ENCODE measurements around the gene PCED1A. TPM values are rescaled to one million over a fixed set of nuclear protein-coding genes. Genes with fewer than 3 reads are reported as not detected.

PCED1A gene
- total and polyA plus RNA-seq, 4 donors = 6.8 to 13.4 (median 13.0) TPM

- H3K9me3 ChIP-seq (ENCODE audit: control insufficient read depth in 4 of 4, low read length in 3 of 4) = peaks cover 3 to 9% (median 4%) of the 10 kb centered on the region in 4 donors
- peaks cover 0 to 2% (median 0%) of the 10 kb centered on the region in 4 donors for H3K36me3 ChIP-seq (ENCODE audit: control insufficient read depth in 4 of 4, insufficient read depth in 3 of 4, low read depth in 1 of 4, low read length in 3 of 4)
- 8% methylated on average over 13 of the region's 13 CpGs for WGBS
- H3K9ac ChIP-seq (ENCODE audit: low read depth in 1 of 2, low read length in 2 of 2) = no peak overlapping the region
- TF ChIP-seq GABPA (IDR thresholded peaks at IDR 0.05 in 1 of 2, conservative IDR thresholded peaks at IDR 0.05 in 1 of 2) (no peak), HNF4G (IDR thresholded peaks at IDR 0.05) (no peak), FOXA2 (IDR thresholded peaks at IDR 0.05) (no peak), MAX (IDR thresholded peaks at IDR 0.05) (no peak), ZBTB33 (IDR thresholded peaks at IDR 0.05) (no peak), FOXA1 (IDR thresholded peaks at IDR 0.05) (no peak), HNF4A (conservative IDR thresholded peaks at IDR 0.05) (no peak), RXRA (IDR thresholded peaks at IDR 0.05) (no peak), TAF1 (conservative IDR thresholded peaks at IDR 0.05) (no peak), ATF3 (IDR thresholded peaks at IDR 0.05) (no peak), EGR1 (IDR thresholded peaks at IDR 0.05; ENCODE audit: low read depth in 2 of 2) (no peak), NR2F2 (IDR thresholded peaks at IDR 0.05) (no peak), SP1 (IDR thresholded peaks at IDR 0.05) (no peak), REST (IDR thresholded peaks at IDR 0.05) (no peak), RAD21 (IDR thresholded peaks at IDR 0.05) (no peak), CTCF (IDR thresholded peaks at IDR 0.05; ENCODE audit: low read depth, low read length, missing input control) (no peak), JUND (IDR thresholded peaks at IDR 0.05) (no peak), YY1 (IDR thresholded peaks at IDR 0.05) (no peak)
- peaks cover 4 to 18% (median 10%) of the 10 kb centered on the region in 4 donors for H3K27me3 ChIP-seq (ENCODE audit: control insufficient read depth in 4 of 4, insufficient read depth in 4 of 4, low read length in 3 of 4)
- no peak for DNase-seq (ENCODE audit: low spot score)
- H3K4me3 ChIP-seq (ENCODE audit: low read depth in 1 of 3, low read length in 3 of 3) = no peak overlapping the region
- H3K4me1 ChIP-seq (ENCODE audit: control insufficient read depth in 4 of 4, insufficient read depth in 4 of 4, low read length in 3 of 4) = peaks cover 3 to 13% (median 7%) of the 10 kb centered on the region in 4 donors
- H3K27ac ChIP-seq (ENCODE audit: low read depth in 1 of 2, low read length in 2 of 2) = no peak overlapping the region
These were observed 39.1 kb downstream of the PCED1A start for GRCh38 chr20:2801286-2801728.

All from liver (tissue), 9 donors.